ENCODE results near the gene DRP2. TPM values are rescaled to one million over a fixed set of nuclear protein-coding genes. Genes with fewer than 3 reads are reported as not detected.

Gene DRP2
- total RNA-seq, 1 experiment from 2014 or later: 0.04 TPM

- Histone ChIP-seq H2BK20ac (ENCODE audit: low read depth, low read length, poor library complexity, severe bottlenecking) (no peak overlapping the region), H3K56ac (ENCODE audit: insufficient read length, low read depth, low read length) (no peak overlapping the region), H4K20me1 (ENCODE audit: control insufficient read depth, insufficient read depth, insufficient read length) (no peaks in the 10 kb centered on the region), H3K9ac (ENCODE audit: extremely low read depth, insufficient read length, low read length) (no peak overlapping the region), H3K4ac (ENCODE audit: low read depth, low read length) (no peak overlapping the region), H2BK12ac (ENCODE audit: insufficient read length, low read depth, low read length) (no peak overlapping the region), H4K91ac (ENCODE audit: insufficient read length, low read depth, low read length) (no peak overlapping the region), H3T11ph (ENCODE audit: low read length) (no peak overlapping the region), H3K27me3 (ENCODE audit: insufficient read depth, low read length) (no peaks in the 10 kb centered on the region), H3K23me2 (ENCODE audit: insufficient read length, low read depth, low read length, poor library complexity, severe bottlenecking) (no peaks in the 10 kb centered on the region), H3K23ac (ENCODE audit: insufficient read length, low read depth, low read length) (no peak overlapping the region), H3K9me3 (ENCODE audit: control insufficient read depth, low read depth, low read length) (peaks cover 23% of the 10 kb centered on the region), H3K27ac (ENCODE audit: insufficient read length, low read depth, low read length) (no peak overlapping the region), H2BK120ac (ENCODE audit: low read depth, low read length, poor library complexity, severe bottlenecking) (no peak overlapping the region), H3K18ac (ENCODE audit: insufficient read length, low read depth, low read length) (no peak overlapping the region), H2AK5ac (ENCODE audit: insufficient read length, low read length) (no peak overlapping the region), H2BK15ac (ENCODE audit: low read depth, low read length) (no peak overlapping the region), H3K79me2 (ENCODE audit: insufficient read depth, low read length) (no peaks in the 10 kb centered on the region), H3K14ac (ENCODE audit: insufficient read depth, low read length) (no peak overlapping the region), H2AFZ (ENCODE audit: low read length) (no peak overlapping the region), H3K79me1 (ENCODE audit: insufficient read depth, low read depth, low read length, poor library complexity, severe bottlenecking) (no peaks in the 10 kb centered on the region), H3K4me2 (ENCODE audit: insufficient read depth, insufficient read length, low read length) (no peak overlapping the region), H3K4me1 (ENCODE audit: insufficient read depth, low read length) (no peaks in the 10 kb centered on the region), H4K8ac (replicated peaks; ENCODE audit: insufficient read length, low read depth, low read length) (no peak overlapping the region), H4K5ac (ENCODE audit: insufficient read length, low read depth, low read length) (no peak overlapping the region), H2BK5ac (ENCODE audit: insufficient read length, low read length) (no peak overlapping the region)
- Mint-ChIP-seq H3K36me3 (ENCODE audit: insufficient read depth in 1 of 3, low read depth in 3 of 3) (peaks cover 0 to 2% (median 0%) of the 10 kb centered on the region in 3 experiments; a peak in 1 of 7 replicates), H3K27me3 (ENCODE audit: low read depth) (no peaks in the 10 kb centered on the region), H3K27ac (no peak overlapping the region), H3K4me3 (no peak overlapping the region), H3K9me3 (peaks cover 66 to 68% of the 10 kb centered on the region in 2 experiments), H3K4me1 (peaks cover 5 to 6% of the 10 kb centered on the region in 2 experiments)
- TF ChIP-seq CTCF (conservative IDR thresholded peaks at IDR 0.05): no peak
- no CpG with 5 or more reads among the region's 1 CpG for WGBS (ENCODE audit: extremely low coverage, insufficient read length, low lambda C conversion rate)
- no peak for DNase-seq
These were observed 9.0 kb upstream of the DRP2 start for GRCh38 chrX:101210630-101211029.

All from H9 (cell line).